Stimulated activated CD8-positive, alpha-beta memory T cell treated with anti-CD3 and anti-CD28 coated beads, Interleukin-12 subunit alpha, Interleukin-12 subunit beta, amount 100 ng/mL, for 24 hours (primary cell): Measurements from ENCODE around the gene PGLYRP4.

Experiments
- DNase-seq: peaks from one replicate; pipeline ENCODE4 v3.0.0-alpha.2; 2020; ENCODE audit errors: extremely low read depth

The PGLYRP4 gene

GRCh38 chr1:153288634-153289275 lies 59.9 kb downstream of the PGLYRP4 start:
- no peak for DNase-seq
